NCI-H1417 (cell line): ENCODE data around the gene SLC25A25.
"Not testable (repeated sequence)": the region's sequence is repeated elsewhere in the genome, so short reads cannot be mapped to it uniquely, and the experiment has no call there.

ENCODE experiments used
- DNase-seq, 3 experiments: peaks; one replicate each; lab custom pipeline; 2025; lab: John Stamatoyannopoulos, UW

Gene SLC25A25

DNA sequence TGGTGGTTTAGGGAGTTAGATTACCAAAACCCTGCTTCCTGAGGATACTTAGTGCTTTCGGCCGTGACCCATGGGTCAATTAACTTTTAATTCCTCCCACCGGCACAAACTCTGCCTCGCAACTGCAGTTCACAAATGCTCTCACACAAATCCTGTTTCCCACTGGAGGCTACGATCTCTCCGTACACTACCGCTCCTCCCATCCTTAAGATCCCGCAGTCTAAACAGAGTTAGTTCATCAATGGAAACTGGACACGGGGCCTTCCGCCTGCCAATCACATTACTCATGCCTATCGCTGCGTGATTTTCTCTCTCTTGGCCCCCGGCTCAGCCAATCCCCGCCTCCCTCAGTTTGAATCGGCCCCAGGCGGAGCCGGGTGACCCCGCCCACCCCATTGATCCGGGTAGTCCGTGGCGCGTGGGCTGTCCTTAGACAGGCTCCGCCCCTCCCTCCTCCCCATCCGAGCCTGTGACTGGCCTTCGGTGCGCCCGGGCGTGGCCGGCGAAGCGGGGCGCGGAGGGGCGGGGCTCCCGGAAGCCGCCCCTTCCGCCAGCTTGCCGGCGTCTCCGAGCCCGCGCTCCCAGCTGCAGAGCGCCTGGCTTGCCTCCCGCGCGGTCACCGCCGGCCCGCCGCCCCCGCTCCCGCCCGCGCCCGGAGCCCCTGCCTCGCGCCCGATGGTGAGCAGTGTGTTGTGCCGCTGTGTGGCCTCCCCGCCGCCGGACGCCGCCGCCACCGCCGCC lies at the start of gene SLC25A25:
TSS of gene SLC25A25 (plus strand) at position 588 of the 741 bp plus-strand sequence. CDS start at position 676, 88 bp downstream.
- peak; percentile 95 to 100 (median 100) for DNase-seq

DNA sequence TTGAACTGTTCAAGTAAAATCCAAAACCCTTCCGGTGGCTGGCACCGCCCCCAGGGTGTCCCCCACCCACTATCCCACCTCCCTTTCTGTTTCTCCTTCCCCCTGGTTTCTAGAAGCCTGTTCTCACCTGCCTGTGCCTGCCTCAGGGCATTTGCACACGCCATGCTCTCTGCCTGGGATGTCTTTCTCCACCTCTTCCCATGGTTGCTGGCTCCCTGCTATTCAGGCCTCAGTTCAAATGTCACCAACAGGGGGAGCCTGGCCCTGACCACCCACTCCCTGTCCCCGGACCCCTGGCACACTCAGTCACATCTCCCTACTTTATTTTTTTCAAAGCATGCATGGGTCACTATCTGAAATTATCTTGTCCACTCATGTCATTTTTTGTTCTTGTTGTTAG lies 47.3 kb upstream of the SLC25A25 start:
- no peak for DNase-seq

DNA sequence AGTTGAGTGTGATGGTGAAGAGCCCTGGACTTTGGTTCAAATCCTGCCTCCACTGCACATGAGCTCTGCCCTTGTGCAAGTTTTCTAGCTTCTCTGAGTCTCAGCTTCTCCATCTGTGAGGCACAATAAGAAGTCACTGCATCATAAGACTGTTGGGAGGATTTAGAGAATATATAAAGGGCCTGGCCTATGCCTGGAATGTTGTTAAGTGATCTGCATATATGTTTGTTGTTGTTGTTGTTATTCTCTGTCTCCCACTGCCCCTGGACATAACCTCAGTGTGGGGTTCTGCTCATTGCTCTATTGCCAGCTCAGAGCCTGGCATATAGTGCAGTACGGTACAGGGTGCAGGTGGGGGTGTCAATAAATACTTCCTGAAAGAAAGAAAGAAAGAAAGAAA lies 46.9 kb upstream of the SLC25A25 start:
- no peak for DNase-seq

DNA sequence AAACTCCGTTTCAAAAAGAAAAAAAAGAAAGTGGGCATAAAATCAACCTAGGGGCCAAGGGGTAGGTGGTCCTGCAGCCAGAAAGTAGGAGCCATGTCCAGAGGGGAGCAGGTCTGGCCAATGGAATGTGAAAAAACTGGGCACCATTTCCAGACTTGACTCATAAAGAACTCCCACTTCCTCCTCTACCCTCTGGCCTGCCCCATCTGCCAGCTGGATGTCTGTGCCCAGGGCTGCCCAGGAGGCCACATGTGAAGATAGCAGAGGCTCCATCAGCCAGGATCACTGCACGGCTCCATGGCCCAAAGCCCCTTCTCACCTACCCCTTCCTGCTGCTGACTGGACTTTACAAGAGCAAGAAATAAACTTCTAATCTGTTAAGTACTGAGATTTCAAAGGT lies 45.1 kb upstream of the SLC25A25 start:
- no peak for DNase-seq

DNA sequence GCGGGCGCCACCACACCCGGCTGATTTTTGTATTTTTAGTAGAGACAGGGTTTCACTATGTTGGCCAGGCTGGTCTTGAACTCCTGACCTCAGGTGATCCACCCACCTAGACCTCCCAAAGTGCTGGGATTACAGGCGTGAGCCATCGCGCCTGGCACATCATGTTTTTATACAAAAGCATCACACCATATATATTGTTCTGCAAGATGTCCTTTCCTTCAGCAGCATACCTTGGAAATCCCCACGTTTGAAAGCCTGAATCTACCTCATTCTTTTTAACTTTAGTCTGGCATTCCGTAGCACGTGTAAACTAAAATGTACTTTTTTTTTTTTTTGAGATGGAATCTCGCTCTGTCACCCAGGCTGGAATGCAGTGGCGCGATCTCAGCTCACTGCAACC lies 44.4 kb upstream of the SLC25A25 start:
- DNase-seq: not testable (repeated sequence)

DNA sequence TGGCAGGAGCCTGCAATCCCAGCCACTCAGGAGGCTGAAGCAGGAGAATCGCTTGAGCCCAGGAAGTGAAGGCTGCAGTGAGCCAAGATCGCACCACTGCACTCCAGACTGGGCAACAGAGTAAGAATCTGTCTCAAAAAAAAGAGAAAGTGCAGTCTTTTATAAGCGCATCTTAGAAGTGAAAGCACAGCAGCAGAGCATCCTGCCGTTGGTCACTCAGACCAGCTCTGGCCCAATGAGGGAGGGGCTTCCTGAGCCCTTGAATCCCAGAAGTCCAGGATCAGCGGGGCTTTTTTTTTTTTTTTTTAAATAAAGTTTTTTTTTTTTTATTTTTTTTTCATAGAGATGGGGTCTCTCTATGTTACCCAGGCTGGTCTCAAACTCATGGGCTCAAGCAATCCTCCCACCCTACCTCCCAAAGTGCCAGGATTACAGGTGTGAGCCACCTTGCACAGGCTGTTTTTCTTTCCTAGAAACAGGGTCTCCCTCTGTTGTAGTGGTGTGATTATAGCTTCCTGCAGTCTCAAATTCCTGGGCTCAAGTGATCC lies 43.2 kb upstream of the SLC25A25 start:
- DNase-seq: no peak

DNA sequence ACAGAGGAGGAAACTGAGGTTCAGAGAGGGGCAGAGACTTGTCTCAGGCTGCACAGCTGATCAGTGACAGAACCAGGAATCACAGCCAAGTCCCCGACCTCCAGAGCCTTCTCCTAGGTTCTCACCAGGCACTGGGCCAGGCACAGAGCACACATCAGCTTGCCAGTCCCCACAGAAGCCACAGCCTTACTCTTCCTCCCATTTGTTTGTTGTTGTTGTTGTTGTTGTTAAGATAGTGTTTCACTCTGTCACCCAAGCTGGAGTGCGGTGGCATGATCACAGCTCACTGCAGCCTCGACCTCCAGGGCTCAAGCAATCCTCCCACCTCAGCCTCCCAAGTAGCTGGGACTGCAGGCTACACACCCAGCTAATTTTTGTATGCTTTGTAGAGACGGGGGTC lies 42.3 kb upstream of the SLC25A25 start:
- no peak for DNase-seq

DNA sequence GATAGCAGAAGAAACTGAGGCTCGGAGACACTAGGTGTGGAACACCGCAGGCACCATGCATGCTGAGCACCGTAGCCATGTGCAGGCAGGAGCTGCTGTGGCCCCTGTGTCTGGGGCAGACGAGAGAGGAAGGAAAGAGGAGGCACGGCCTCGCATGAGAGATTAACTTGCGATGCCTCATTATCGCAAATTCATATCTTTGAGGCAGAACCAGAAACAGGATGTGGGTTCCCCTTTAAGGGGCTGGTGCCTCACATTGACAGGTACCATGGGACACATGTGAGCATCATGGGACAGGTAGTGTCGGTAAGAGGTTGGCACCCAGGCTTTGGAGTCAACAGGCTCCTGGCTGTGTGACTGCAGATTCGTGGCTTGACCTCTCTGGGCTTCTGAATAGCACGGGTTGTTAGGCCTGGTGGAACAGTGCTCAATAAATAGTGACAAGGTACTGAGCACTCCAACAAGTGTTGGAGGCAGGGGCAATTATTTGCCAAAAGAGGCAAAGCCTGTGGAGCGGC lies 41.7 kb upstream of the SLC25A25 start:
- DNase-seq: no peak

DNA sequence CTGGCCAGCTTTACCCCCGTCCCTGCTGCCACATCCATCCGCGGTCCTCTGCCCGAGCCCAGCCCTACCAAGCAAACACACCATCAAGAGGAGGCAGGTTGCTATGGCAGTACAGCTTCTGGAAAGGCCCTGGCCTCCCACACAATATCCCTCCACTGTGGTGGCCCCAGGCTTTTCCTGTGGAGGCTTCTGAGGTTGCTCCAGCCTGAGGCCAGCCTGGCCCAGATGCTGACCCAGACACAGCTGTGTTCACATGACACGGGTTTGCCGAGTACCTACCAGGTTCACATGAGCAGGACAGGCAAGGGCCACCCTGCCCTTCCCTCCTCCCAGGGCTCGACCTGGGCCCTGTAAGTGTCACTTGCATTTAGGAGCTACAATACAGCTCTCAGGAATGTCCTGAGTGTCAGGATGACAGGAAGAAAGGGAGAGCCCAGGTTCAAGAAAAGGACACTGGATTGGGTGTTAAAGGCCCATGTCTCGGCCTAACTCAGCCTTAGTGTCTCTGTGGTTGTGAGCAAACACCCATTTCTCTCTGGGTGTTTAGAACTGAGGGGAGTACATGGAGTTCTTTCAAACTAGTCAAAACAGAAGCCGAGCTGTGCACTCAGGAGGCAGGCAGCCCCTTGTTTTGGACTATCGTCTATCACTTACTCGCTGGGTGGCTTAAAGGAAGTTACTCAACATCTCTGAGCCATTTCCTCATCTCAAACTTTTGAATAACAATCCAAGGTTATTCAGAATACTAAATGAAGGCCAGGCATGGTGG lies 41.1 kb upstream of the SLC25A25 start:
- peak in 2 of 3 experiments; percentile 9 to 13 for DNase-seq

DNA sequence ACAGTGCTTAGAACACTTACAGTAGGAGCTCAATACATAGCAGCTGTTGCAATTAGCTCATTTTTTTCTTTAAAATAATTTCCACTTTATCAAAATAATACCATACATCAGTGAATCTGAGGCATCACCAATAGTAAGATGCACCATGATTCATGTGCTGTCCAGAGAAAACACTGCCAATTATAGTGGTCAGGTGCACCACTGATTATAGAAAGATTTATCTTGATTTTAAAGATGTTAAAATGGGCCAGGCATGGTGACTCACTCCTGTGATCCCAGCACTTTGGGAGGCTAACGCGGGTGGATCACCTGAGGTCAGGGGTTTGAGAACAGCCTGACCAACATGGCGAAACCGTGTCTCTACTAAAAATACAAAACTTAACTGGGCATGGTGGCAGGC lies 40.3 kb upstream of the SLC25A25 start:
- DNase-seq: no peak

DNA sequence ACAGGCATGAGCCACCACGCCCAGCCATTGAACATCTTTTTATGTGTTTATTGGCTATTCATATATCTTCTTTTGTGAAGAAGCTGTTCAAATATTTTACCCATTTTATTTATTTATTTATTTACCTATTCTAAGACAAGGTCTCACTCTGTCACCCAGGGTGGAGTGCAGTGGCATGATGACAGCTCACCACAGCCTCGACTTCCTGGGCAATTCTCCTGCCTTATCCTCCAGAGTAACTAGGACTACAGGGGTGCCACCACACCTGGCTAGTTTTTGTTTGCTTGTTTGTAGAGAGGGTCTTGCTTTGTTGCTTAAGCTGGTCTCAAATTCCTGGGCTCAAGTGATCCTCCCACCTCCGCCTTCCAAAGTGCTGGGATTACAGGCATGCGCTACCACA lies 34.4 kb upstream of the SLC25A25 start:
- no peak for DNase-seq

DNA sequence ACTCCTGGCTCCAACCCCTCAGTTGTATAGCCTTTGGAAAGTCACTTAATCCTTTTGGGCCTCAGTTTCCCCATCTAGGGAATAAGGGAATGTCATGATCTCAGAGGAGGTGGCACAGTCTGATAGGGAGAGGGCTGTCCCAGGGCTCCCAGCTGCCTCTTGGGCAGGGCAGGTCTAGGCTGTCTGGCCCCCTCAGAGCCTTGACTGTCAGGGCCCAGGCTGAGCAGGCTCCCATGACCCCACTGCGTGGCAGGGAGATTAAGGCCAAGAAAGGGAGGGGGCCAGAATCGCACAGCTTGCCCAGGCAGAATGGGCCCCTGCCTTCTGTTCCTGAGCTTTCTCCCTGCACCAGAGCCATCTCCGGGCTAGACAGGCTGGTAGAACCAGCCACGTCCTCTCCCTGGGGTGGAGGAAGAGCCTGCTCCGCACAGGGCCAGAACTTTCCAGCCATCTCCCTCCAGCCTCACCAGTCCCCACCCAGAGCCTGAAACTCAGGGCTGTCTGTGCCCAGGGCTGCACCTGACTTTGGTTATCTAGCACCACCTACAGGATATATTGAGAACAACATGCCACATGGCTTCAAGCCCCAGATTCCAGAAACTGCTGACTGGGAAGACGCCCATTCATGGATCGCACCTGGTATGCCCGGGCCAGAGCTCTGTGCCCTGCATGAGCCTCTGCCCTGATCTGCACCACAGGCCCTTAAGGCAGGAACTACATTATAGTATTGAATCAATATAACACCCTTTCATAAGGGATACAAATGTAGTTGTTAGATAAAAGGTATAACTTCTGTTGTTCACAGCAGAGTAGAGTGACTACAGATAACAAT lies 33.0 kb upstream of the SLC25A25 start:
- peak; percentile 65 to 92 (median 75) for DNase-seq

DNA sequence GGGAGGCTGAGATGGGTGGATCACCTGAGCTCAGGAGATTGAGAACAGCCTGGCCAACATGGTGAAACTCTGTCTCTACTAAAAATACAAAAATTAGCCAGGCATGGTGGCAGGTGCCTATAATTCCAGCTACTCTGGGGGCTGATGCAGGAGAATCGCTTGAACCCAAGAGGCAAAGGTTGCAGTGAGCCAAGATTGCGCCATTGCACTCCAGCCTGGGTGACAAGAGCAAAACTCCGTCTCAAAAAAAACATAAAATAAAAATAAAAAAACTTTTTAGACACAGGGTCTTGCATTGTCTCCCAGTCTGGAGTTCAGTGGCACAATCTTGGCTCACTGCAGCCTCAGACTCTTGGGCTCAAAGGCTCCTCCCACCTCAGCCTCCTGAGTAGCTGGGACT lies 31.5 kb upstream of the SLC25A25 start:
- not testable (repeated sequence) for DNase-seq

DNA sequence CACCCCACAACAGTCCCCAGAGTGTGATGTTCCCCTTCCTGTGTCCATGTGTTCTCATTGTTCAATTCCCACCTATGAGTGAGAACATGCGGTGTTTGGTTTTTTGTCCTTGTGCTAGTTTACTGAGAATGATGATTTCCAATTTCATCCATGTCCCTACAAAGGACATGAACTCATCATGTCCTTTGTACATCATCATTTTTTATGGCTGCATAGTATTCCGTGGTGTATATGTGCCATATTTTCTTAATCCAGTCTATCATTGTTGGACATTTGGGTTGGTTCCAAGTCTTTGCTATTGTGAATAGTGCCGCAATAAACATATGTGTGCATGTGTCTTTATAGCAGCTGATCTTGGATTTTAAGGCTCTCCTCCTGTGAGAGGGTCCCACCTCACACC lies 27.2 kb upstream of the SLC25A25 start:
- not testable (repeated sequence) for DNase-seq

DNA sequence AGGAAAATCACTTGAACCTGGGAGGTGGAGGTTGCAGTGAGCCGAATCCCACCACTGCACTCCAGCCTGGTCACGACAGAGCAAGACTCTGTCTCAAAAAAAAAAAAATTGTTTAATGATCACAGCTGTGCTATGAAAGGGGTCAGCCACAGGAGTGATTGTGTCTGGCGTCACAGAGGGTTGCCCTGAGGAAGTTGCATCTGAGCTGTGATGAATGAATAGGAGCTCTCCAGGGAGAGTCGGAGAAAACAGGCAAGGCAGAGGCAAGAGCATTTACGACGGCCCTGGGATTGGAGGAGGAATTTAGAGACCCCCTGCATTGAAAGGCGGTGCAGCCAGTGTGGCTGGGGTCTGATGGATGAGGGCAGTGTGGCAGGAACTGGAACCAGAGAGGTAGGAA lies 26.0 kb upstream of the SLC25A25 start:
- DNase-seq: no peak

DNA sequence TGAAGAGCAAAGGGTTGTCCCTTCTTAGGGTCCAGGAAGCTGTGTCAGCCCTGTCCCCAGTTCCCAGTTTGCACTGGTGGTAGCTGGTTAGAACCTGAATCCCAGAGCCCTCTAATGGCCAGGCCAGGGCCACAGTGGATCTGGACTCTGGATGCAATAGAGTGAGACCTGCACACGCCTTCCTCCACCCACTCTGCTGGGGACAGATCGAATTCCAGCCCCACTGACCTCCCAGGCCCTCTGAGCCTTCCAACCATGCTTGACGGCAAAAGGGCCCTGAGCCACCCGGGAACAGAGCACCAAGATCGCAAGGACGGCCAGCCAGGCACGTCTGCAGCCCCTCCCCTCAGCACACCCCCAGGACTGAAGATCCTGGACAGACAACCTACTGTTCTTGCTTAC lies 24.6 kb upstream of the SLC25A25 start:
- DNase-seq: no peak

DNA sequence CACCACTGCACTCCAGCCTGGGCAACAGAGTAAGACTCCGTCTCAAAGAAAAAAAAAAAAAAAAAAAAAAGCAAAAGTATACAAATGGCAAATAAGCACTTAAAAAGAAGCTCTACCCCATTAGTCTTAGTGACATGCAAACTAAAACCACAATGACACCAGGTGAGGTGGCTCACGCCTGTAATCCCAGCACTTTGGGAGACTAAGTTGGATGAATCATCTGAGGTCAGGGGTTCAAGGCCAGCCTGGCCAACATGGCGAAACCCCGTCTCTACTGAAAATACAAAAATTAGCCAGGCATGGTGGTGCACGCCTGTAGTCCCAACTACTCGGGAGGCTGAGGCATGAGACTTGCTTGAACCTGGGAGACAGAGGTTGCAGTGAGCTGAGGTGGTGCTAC lies 22.6 kb upstream of the SLC25A25 start:
- DNase-seq: not testable (repeated sequence)

DNA sequence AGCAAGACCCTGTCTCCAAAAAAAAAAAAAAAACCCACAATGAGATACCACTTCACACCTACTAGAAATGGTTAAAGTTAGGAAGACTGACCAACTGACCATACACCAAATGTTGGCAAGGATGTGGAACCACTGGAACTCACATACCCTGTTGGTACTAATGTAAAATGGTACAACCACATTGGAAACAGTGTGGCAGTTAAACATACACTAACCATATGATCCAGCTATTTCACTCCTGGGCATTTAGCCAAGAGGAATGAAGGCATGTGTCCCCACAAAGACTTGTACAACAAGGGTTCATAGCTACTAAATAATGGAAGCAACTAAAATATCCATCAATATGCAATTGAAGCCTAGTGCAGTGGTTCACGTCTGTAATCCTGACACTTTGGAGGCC lies 22.2 kb upstream of the SLC25A25 start:
- no peak for DNase-seq

DNA sequence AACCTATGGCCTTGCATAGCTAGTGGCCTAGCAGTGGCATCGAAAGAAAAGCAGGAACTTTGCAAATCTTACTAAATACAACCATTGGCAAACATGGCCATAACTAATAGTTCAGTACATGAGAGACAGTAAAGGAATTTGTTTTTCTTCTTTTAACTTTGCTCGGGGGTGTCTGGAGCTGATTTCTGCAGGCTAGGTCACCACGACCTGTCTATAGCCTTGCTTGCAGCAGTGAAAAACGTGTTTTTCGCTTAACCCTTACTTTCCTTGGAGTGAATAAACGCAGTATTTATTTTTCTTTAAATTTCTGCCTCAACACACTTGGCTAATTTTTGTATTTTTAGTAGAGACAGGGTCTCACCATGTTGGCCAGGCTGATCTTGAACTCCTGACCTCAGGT lies 20.8 kb upstream of the SLC25A25 start:
- no peak for DNase-seq

DNA sequence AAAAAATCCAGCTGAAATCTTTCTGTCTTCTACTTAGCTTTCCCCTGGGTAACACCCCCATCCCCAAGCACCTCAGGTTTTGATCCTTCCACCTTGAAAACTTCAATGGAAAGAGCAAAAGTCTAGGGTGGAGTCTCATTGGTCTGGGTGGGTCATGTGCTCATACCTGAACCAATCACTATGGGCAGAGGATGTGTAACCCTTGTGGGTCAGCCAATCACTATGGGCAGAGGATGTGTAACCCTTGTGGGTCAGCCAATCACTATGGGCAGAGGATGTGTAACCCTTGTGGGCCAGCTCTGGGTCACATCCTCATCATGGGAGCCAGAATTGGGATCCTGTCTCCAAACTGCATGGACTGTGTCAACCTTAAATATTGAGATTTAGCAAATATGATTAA lies 19.4 kb upstream of the SLC25A25 start:
- DNase-seq: no peak

DNA sequence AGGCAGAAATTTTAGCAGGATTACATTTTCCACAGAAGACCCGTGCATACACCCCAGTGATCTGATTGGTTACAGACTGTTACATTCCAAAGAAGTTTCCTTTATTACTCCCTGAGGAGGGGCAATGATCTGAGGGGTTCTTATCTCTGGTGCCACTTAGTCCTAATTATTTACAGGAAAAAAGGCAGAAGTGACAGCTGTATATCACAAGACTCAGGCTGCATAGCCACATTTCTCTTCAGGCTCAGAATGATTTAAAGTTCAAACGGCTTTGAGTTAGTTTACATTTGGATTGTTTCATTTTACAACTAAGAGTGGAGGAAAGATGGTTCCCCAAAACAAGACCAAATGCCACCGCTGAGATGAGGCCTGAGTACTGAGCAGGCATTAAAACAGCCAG lies 18.2 kb upstream of the SLC25A25 start:
- no peak for DNase-seq
